H1 (cell line): Measurements from ENCODE around the gene SCN4A. TPM values are rescaled to one million over a fixed set of nuclear protein-coding genes. Genes with fewer than 3 reads are reported as not detected.

Source experiments
- CTCF ChIA-PET: fragments of 300-600 bp; sonication (Branson Sonifier 250); formaldehyde crosslinking; loops from one replicate; lab custom pipeline; 2021; ENCODE audit not compliant: partially characterized antibody; lab: Charles Lee
- POLR2A ChIA-PET: fragments of 300-600 bp; sonication (Branson Sonifier 250); formaldehyde crosslinking; loops from one replicate; lab custom pipeline; 2021; ENCODE audit warnings: inconsistent platforms; ENCODE audit not compliant: partially characterized antibody; lab: Charles Lee
- DNase-seq, 2 experiments: peaks; one replicate each; pipeline versions ENCODE4 v3.0.0 to v3.0.0-alpha.2; 2010 to 2022; ENCODE audit warnings: low spot score in 2 of 2, low read depth in 1 of 2, mixed read lengths in 1 of 2
- FAIRE-seq: peaks from 2 replicates; lab custom pipeline; 2011; peaks lifted over from hg19 to GRCh38; lab: Jason Lieb, UNC
- H2AFZ ChIP-seq: 2 replicates; pipeline ENCODE4 v1.8.1; 2012; ENCODE audit warnings: low read length, inconsistent platforms
- H2AK5ac ChIP-seq: 2 replicates; pipeline ENCODE4 v1.6.1; 2013; ENCODE audit warnings: low read depth, low read length
- H2BK120ac ChIP-seq: replicated peaks from 2 replicates; pipeline ENCODE3; 2013; ENCODE audit warnings: low read depth, low read length, inconsistent platforms
- H2BK12ac ChIP-seq: 2 replicates; pipeline ENCODE4 v1.6.1; 2013; ENCODE audit warnings: low read depth, low read length
- H2BK15ac ChIP-seq: 2 replicates; pipeline ENCODE4 v1.6.1; 2013; ENCODE audit warnings: low read length
- H2BK20ac ChIP-seq: 2 replicates; pipeline ENCODE4 v1.6.1; 2013; ENCODE audit warnings: low read length
- H2BK5ac ChIP-seq: 2 replicates; pipeline ENCODE4 v1.6.1; 2013; ENCODE audit warnings: low read depth, low read length
- H3K14ac ChIP-seq: 2 replicates; pipeline ENCODE4 v1.6.1; 2013; ENCODE audit warnings: inconsistent platforms; ENCODE audit not compliant: insufficient read length
- H3K18ac ChIP-seq: 2 replicates; pipeline ENCODE4 v1.6.1; 2013; ENCODE audit warnings: low read length; ENCODE audit errors: extremely low read depth
- H3K23ac ChIP-seq: 2 replicates; pipeline ENCODE4 v1.6.1; 2013; ENCODE audit warnings: inconsistent platforms; ENCODE audit not compliant: insufficient read length
- H3K23me2 ChIP-seq: 2 replicates; pipeline ENCODE4 v1.6.1; 2013; ENCODE audit warnings: low read depth, low read length
- H3K27ac ChIP-seq: 2 replicates; pipeline ENCODE4 v1.6.1; 2011; ENCODE audit warnings: low read depth, low read length, inconsistent platforms
- H3K27me3 ChIP-seq, 4 experiments: replicated peaks in 1 of 4; 1 replicate in 1 of 4; 2 replicates in 3 of 4; pipeline versions ENCODE4 v1.6.1 to v1.8.1; 2011 to 2013; ENCODE audit warnings: low read length in 3 of 4, mild to moderate bottlenecking in 3 of 4, inconsistent platforms in 2 of 4, mixed read lengths in 2 of 4, moderate library complexity in 1 of 4; ENCODE audit not compliant: control insufficient read depth in 3 of 4, insufficient read depth in 3 of 4; ENCODE audit errors: extremely low read depth in 1 of 4
- H3K36me3 ChIP-seq, 4 experiments: 2 replicates each; pipeline versions ENCODE4 v1.6.1 to v1.8.1; 2011 to 2013; ENCODE audit warnings: mild to moderate bottlenecking in 4 of 4, low read length in 3 of 4, moderate library complexity in 2 of 4, control low read depth in 1 of 4, inconsistent platforms in 1 of 4; ENCODE audit not compliant: insufficient read depth in 4 of 4, control insufficient read depth in 2 of 4
- H3K4ac ChIP-seq: replicated peaks from 2 replicates; pipeline ENCODE3; 2013; ENCODE audit warnings: low read length, low read depth, mixed read lengths, inconsistent platforms; ENCODE audit not compliant: insufficient read length
- H3K4me1 ChIP-seq, 4 experiments: replicated peaks in 1 of 4; 1 replicate in 1 of 4; 2 replicates in 3 of 4; pipeline versions ENCODE4 v1.6.1 to v1.8.1; 2011 to 2013; ENCODE audit warnings: low read length in 3 of 4, inconsistent platforms in 2 of 4, mixed read lengths in 1 of 4; ENCODE audit not compliant: insufficient read depth in 4 of 4, control insufficient read depth in 3 of 4
- H3K4me2 ChIP-seq, 2 experiments: 2 replicates each; pipeline versions ENCODE4 v1.6.1 to v1.8.1; 2011 to 2013; ENCODE audit warnings: low read depth in 2 of 2, low read length in 2 of 2, control low read depth in 1 of 2, inconsistent platforms in 1 of 2, mild to moderate bottlenecking in 1 of 2; ENCODE audit not compliant: insufficient read depth in 1 of 2
- H3K4me3 ChIP-seq, 4 experiments: fragments of 200-600, 300-600 bp in 1 of 4; sonication (generic), shearing (Covaris generic), sonication (Bioruptor Twin) in 1 of 4; 2 replicates each; pipeline versions ENCODE4 v1.5.1 to v1.8.1; 2011 to 2016; ENCODE audit warnings: low read length in 4 of 4, low read depth in 3 of 4, control low read depth in 2 of 4, inconsistent platforms in 2 of 4, mild to moderate bottlenecking in 2 of 4, mixed read lengths in 1 of 4, moderate library complexity in 1 of 4; ENCODE audit not compliant: insufficient read depth in 2 of 4; ENCODE audit errors: extremely low read depth in 1 of 4
- H3K56ac ChIP-seq: replicated peaks from 2 replicates; pipeline ENCODE3; 2013; ENCODE audit warnings: low read depth, mild to moderate bottlenecking, mixed read lengths, low read length, inconsistent platforms; ENCODE audit not compliant: insufficient read length
- H3K79me1 ChIP-seq: 2 replicates; pipeline ENCODE4 v1.6.1; 2013; ENCODE audit warnings: low read depth, low read length, control low read depth
- H3K79me2 ChIP-seq, 2 experiments: 2 replicates each; pipeline versions ENCODE4 v1.6.1 to v1.8.1; 2012 to 2013; ENCODE audit warnings: low read length in 2 of 2, mild to moderate bottlenecking in 2 of 2, inconsistent platforms in 1 of 2; ENCODE audit not compliant: insufficient read depth in 2 of 2, control insufficient read depth in 1 of 2
- H3K9ac ChIP-seq, 4 experiments: replicated peaks in 1 of 4; 1 replicate in 1 of 4; 2 replicates in 3 of 4; pipeline versions ENCODE4 v1.6.1 to v1.8.1; 2011 to 2013; ENCODE audit warnings: low read depth in 3 of 4, low read length in 3 of 4, control low read depth in 2 of 4, mild to moderate bottlenecking in 2 of 4, moderate library complexity in 2 of 4, inconsistent platforms in 1 of 4; ENCODE audit errors: extremely low read depth in 1 of 4
- H3K9me3 ChIP-seq, 2 experiments: 2 replicates each; pipeline versions ENCODE4 v1.6.1 to v1.8.1; 2012 to 2013; ENCODE audit warnings: mild to moderate bottlenecking in 2 of 2, moderate library complexity in 2 of 2, control low read depth in 1 of 2, inconsistent platforms in 1 of 2, low read depth in 1 of 2, low read length in 1 of 2, mixed read lengths in 1 of 2; ENCODE audit not compliant: insufficient read depth in 2 of 2
- H4K20me1 ChIP-seq, 2 experiments: replicated peaks in 1 of 2; 2 replicates each; pipeline versions ENCODE3 to v1.8.1; 2011 to 2013; ENCODE audit warnings: inconsistent platforms in 2 of 2, low read length in 2 of 2, mild to moderate bottlenecking in 1 of 2; ENCODE audit not compliant: insufficient read depth in 2 of 2, control insufficient read depth in 1 of 2
- H4K5ac ChIP-seq: 2 replicates; pipeline ENCODE4 v1.6.1; 2013; ENCODE audit warnings: low read length, low read depth, mixed read lengths, inconsistent platforms; ENCODE audit not compliant: insufficient read length
- H4K8ac ChIP-seq: 2 replicates; pipeline ENCODE4 v1.8.0; 2013; ENCODE audit warnings: mild to moderate bottlenecking, moderate library complexity, low read length, inconsistent platforms; ENCODE audit not compliant: insufficient read depth; ENCODE audit errors: extremely low read depth
- H4K91ac ChIP-seq: replicated peaks from 2 replicates; pipeline ENCODE3; 2013; ENCODE audit warnings: low read length, mixed read lengths, inconsistent platforms; ENCODE audit not compliant: insufficient read length
- BRCA1 ChIP-seq: IDR thresholded peaks from 2 replicates; pipeline ENCODE4 v1.6.1; 2012; ENCODE audit warnings: low read depth, low read length, improper control_type of control experiment
- WGBS, 2 experiments: shearing (Covaris generic) in 1 of 2; methylation state at CpG; one replicate each; pipeline versions ENCODE4 v1.1.6 to v1.1.7; 2013 to 2015; ENCODE audit warnings: low lambda C conversion rate in 2 of 2, mixed read lengths in 2 of 2, inconsistent platforms in 1 of 2, low coverage in 1 of 2, missing lambda C conversion rate in 1 of 2; ENCODE audit not compliant: insufficient replicate concordance in 2 of 2, insufficient coverage in 1 of 2, insufficient read length in 1 of 2; ENCODE audit errors: extremely low coverage in 1 of 2, missing lambda C conversion rate in 1 of 2; 5-methylcytosine and 5-hydroxymethylcytosine counted together
- polyA plus RNA-seq, 7 experiments: library from polyadenylated mRNA; depleted of rRNA in 3 of 7; stranded (reverse) in 5 of 7; unstranded in 2 of 7; fragments of >200 nt in 5 of 7; fragments of 200-250 nt in 2 of 7; gene quantifications; 1 replicate in 5 of 7; 2 replicates in 1 of 7; 4 replicates in 1 of 7; pipeline versions ENCODE4 v1.2.1 to v1.2.3, GENCODE V29; 2011 to 2013; ENCODE audit warnings: missing spikeins in 2 of 7, mixed read lengths in 2 of 7
- total RNA-seq: library from RNA; stranded (reverse); fragmentation: NEBNext Ultra II Directional; extraction: Animal tissue kit (Norgen Biotek cat#: 25700); gene quantifications from 2 replicates; pipeline ENCODE4 v1.2.1, GENCODE V29; 2021

The SCN4A gene
- total and polyA plus RNA-seq, 2 of the 8 experiments (the other 6 are each of a cell fraction or from before 2014, with no cell fraction given), result 5.0 to 8.5 TPM

DNA sequence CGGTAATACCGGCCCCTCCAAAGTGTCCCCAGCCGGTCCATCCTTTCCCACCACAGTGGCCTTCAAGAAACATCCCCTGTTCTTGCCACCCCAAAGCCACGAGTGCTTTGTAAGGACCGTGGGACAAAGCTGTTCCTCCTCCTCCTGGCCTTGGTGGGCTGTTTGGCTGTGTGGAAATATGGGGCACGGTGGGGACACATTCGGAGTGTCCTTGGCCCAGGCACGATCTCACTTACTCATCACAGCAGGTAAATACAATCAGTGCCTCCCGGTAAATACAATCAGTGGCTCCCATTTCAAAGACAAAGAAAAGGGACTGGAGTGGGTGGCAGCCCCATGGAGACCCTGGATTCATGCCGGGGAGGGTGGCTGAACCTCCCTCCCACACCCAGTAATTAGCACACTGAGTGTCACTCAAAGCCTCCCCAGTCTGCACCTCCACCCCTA, 10.4 kb downstream of the SCN4A start:
- Histone ChIP-seq H2BK5ac (peak overlapping the region; percentile 20; the same call in 1 of the 2 replicates), H2BK15ac (peak overlapping the region; percentile 90), H3K4me1 (peaks cover 0 to 20% (median 9%) of the 10 kb centered on the region in 4 experiments; a peak in 6 of 7 replicates), H3K4me2 (peak overlapping the region; percentile 55 to 97), H2AFZ (0 out of 2 replicates have a peak overlapping the region, but pooled peaks have one; percentile 75), H3K9ac (no peak overlapping the region), H3K27me3 (no peaks in the 10 kb centered on the region), H4K5ac (no peak overlapping the region), H3K79me1 (0 out of 2 replicates have a peak, but pooled peaks cover 2% of the 10 kb centered on the region), H3K23ac (no peak overlapping the region), H3K36me3 (no peaks in the 10 kb centered on the region), H3K27ac (no peak overlapping the region), H4K91ac (no peak overlapping the region), H4K8ac (no peak overlapping the region), H3K14ac (no peak overlapping the region), H3K56ac (no peak overlapping the region), H2BK20ac (no peak overlapping the region), H2BK120ac (no peak overlapping the region), H2BK12ac (peak overlapping the region; percentile 76), H3K9me3 (no peaks in the 10 kb centered on the region), H3K18ac (peak overlapping the region; percentile 36; the same call in 1 of the 2 replicates), H3K23me2 (peaks cover 8% of the 10 kb centered on the region), H2AK5ac (no peak overlapping the region), H4K20me1 (peaks cover 0 to 4% of the 10 kb centered on the region in 2 experiments), H3K4me3 (peak overlapping the region in 3 of 4 experiments; percentile 2 to 29 (median 5); a peak in 1 of 8 replicates), H3K4ac (no peak overlapping the region), H3K79me2 (no peaks in the 10 kb centered on the region)
- WGBS, 2 experiments, result 67% methylated on average over 10 of the region's 10 CpGs; no CpG with 5 or more reads in 1 of the 2 experiments
- no peak for FAIRE-seq
- ChIA-PET CTCF (interaction anchor here (1.0 to 14.4 kb wide), 6 partner anchors 11 to 171 kb away, joined by 3 to 270 read pairs (median 12); partner anchors contain the start of genes CSHL1 and GH1), POLR2A (interaction anchor here (1.8 to 3.3 kb wide), 2 partner anchors 16 to 184 kb away, joined by 9 to 14 read pairs; no protein-coding TSS in a partner anchor)
- no peak for DNase-seq
- no peak for TF ChIP-seq BRCA1
